ENCODE results near the gene RYR2. TPM values are rescaled to one million over a fixed set of nuclear protein-coding genes. Genes with fewer than 3 reads are reported as not detected.

RYR2 gene
- total and polyA plus RNA-seq, 9 of the 15 experiments (the other 6 are each of a cell fraction or from before 2014, with no cell fraction given): 0.03 to 0.42 (median 0.14) TPM

GRCh38 chr1:237261198-237261597, 219.2 kb downstream of the RYR2 start:
- FAIRE-seq (no peak), DNase-seq (ENCODE audit: extremely low read depth in 1 of 4, low spot score in 3 of 4) (no peak), ATAC-seq (no peak)
- POLR2A ChIA-PET: no interaction called here
- H3K4me2 ChIP-seq (ENCODE audit: insufficient read depth, low read length): no peak overlapping the region
- no peaks in the 10 kb centered on the region for H3K9me1 ChIP-seq (ENCODE audit: control insufficient read depth, insufficient read depth, low read length)
- H3K27me3 ChIP-seq (ENCODE audit: control insufficient read depth in 2 of 2, insufficient read depth in 2 of 2, low read length in 2 of 2): no peaks in the 10 kb centered on the region
- 2% methylated on average over 4 of the region's 4 CpGs for WGBS (ENCODE audit: insufficient coverage, low coverage, missing lambda C conversion rate)
- no peaks in the 10 kb centered on the region for H3K4me1 ChIP-seq (replicated peaks in 1 of 2; ENCODE audit: control insufficient read depth in 2 of 2, insufficient read depth in 2 of 2, low read length in 2 of 2)
- no peak overlapping the region for H2AFZ ChIP-seq (ENCODE audit: low read depth, low read length)
- CTCF ChIA-PET (ENCODE audit: low intra/inter-chr PET ratio): no interaction called here
- H3K9me3 ChIP-seq (replicated peaks; ENCODE audit: control insufficient read depth, insufficient read depth, low read depth, low read length): no peaks in the 10 kb centered on the region
- no TSS peak for BruUV-seq (replicated peaks)
- H3K4me3 ChIP-seq: no peak overlapping the region
- no peak overlapping the region for H3K27ac ChIP-seq (ENCODE audit: extremely low read depth, low read depth, low read length)
- in situ Hi-C loops (cut with MboI) (no loop called here), intact Hi-C loops (cut with micrococcal nuclease) (no loop called here)
- no peaks in the 10 kb centered on the region for H4K20me1 ChIP-seq (replicated peaks; ENCODE audit: control insufficient read depth, insufficient read depth, low read length)
- H3K79me2 ChIP-seq (ENCODE audit: control insufficient read depth, insufficient read depth, low read length): no peaks in the 10 kb centered on the region
- H3K36me3 ChIP-seq (ENCODE audit: control insufficient read depth, insufficient read depth, low read length): no peaks in the 10 kb centered on the region
- no peak overlapping the region for H3K9ac ChIP-seq (ENCODE audit: insufficient read depth in 1 of 2, low read depth in 2 of 2, low read length in 2 of 2)
- TF ChIP-seq ZBTB40 (IDR thresholded peaks at IDR 0.05) (no peak), ZBTB40 (CRISPR knock-in tag; IDR thresholded peaks at IDR 0.05) (no peak), ZNF707 (CRISPR knock-in tag; conservative IDR thresholded peaks at IDR 0.05) (no peak), ZNF668 (CRISPR knock-in tag; IDR thresholded peaks at IDR 0.05) (no peak), CREB5 (CRISPR knock-in tag; IDR thresholded peaks at IDR 0.05) (no peak), CREB3 (tag; conservative IDR thresholded peaks at IDR 0.05; ENCODE audit: low read depth) (no peak), ARHGAP35 (IDR thresholded peaks at IDR 0.05; ENCODE audit: partially characterized antibody) (no peak), NR3C1 (CRISPR knock-in tag; IDR thresholded peaks at IDR 0.05) (no peak)
- TF ChIP-seq, protein P1, sequence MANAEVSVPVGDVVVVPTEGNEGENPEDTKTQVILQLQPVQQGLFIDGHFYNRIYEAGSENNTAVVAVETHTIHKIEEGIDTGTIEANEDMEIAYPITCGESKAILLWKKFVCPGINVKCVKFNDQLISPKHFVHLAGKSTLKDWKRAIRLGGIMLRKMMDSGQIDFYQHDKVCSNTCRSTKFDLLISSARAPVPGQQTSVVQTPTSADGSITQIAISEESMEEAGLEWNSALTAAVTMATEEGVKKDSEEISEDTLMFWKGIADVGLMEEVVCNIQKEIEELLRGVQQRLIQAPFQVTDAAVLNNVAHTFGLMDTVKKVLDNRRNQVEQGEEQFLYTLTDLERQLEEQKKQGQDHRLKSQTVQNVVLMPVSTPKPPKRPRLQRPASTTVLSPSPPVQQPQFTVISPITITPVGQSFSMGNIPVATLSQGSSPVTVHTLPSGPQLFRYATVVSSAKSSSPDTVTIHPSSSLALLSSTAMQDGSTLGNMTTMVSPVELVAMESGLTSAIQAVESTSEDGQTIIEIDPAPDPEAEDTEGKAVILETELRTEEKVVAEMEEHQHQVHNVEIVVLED (CRISPR knock-in tag; IDR thresholded peaks at IDR 0.05): no peak
